Esophagus squamous epithelium (tissue), 5 donors: ENCODE results near the gene RCOR1. TPM values are rescaled to one million over a fixed set of nuclear protein-coding genes. Genes with fewer than 3 reads are reported as not detected.
"Not testable (repeated sequence)": the region's sequence is repeated elsewhere in the genome, so short reads cannot be mapped to it uniquely, and the experiment has no call there.

Experiments
- DNase-seq: peaks from one replicate; lab custom pipeline; 2025; lab: John Stamatoyannopoulos, UW
- H3K27ac ChIP-seq, 4 donors: fragments of 200-600 bp; sonication (generic); one replicate each; pipeline ENCODE4 v1.5.1; 2016 to 2019; ENCODE audit warnings: mild to moderate bottlenecking in 1 of 4
- H3K27me3 ChIP-seq, 4 donors: fragments of 200-600 bp; sonication (generic); 1 replicate in 3 of 4; 2 replicates in 1 of 4; pipeline versions ENCODE4 v1.5.1 to v1.6.0; 2017 to 2021; ENCODE audit warnings: antibody characterized with exemption in 1 of 4
- H3K36me3 ChIP-seq, 3 donors: fragments of 200-600 bp; sonication (generic); one replicate each; pipeline ENCODE4 v1.5.1; 2016 to 2019
- H3K4me1 ChIP-seq, 3 donors: fragments of 200-600 bp; sonication (generic); one replicate each; pipeline ENCODE4 v1.5.1; 2017 to 2019
- H3K4me3 ChIP-seq, 4 donors: fragments of 200-600 bp; sonication (generic); 1 replicate in 3 of 4; 2 replicates in 1 of 4; pipeline ENCODE4 v1.5.1; 2016 to 2019; ENCODE audit warnings: mild to moderate bottlenecking in 2 of 4, moderate library complexity in 1 of 4
- H3K9me3 ChIP-seq, 3 donors: fragments of 200-600 bp; sonication (generic); one replicate each; pipeline ENCODE4 v1.5.1; 2016 to 2019
- CTCF ChIP-seq, 6 experiments: fragments of 450-650 bp in 4 of 6; fragments of 200-600 bp in 2 of 6; sonication (generic) in 2 of 6; IDR thresholded peaks; one replicate each; pipeline ENCODE4 v1.5.1; 2016 to 2019; ENCODE audit warnings: antibody characterized with exemption in 6 of 6, mild to moderate bottlenecking in 4 of 6, moderate library complexity in 4 of 6
- POLR2A ChIP-seq, 4 donors: fragments of 450-650 bp; IDR thresholded peaks; one replicate each; pipeline ENCODE4 v1.6.1; 2017; ENCODE audit warnings: antibody characterized with exemption in 4 of 4, mild to moderate bottlenecking in 4 of 4, moderate library complexity in 3 of 4
- WGBS, 2 donors: methylation state at CpG; one replicate each; pipeline ENCODE4 v1.1.5; 2018; 5-methylcytosine and 5-hydroxymethylcytosine counted together
- intact Hi-C: fragments of 100-400 bp; cut with DNase I; formaldehyde crosslinking; loops from one replicate; pipeline ENCODE4 v1.15.0; 2022
- total RNA-seq, 4 donors: library from RNA; depleted of rRNA; stranded (reverse); fragments of >200 nt; gene quantifications; one replicate each; pipeline ENCODE4 v1.1.0, GENCODE V29; 2016
- donor health status: DM: yes; HTN: yes; CAD: no.

RCOR1 gene
- total RNA-seq, 4 donors from 2014 or later = 25.6 to 56.9 (median 35.2) TPM

- no peak overlapping the region for H3K27ac ChIP-seq
- H3K4me1 ChIP-seq = peaks cover 0 to 12% (median 4%) of the 10 kb centered on the region in 3 donors
- no peaks in the 10 kb centered on the region for H3K9me3 ChIP-seq
- no peaks in the 10 kb centered on the region for H3K36me3 ChIP-seq
- no peaks in the 10 kb centered on the region for H3K27me3 ChIP-seq
- no peak for DNase-seq
- TF ChIP-seq CTCF (IDR thresholded peaks at IDR 0.05) = no peak
- TF ChIP-seq POLR2A (IDR thresholded peaks at IDR 0.05) = no peak
- 84 to 93% methylated on average over 4 to 6 of the region's 7 CpGs for WGBS, 2 donors
- intact Hi-C loops = no loop called here
- H3K4me3 ChIP-seq = no peak overlapping the region
These were observed 26.5 kb upstream of the RCOR1 start for GRCh38 chr14:102565959-102566358.

DNA sequence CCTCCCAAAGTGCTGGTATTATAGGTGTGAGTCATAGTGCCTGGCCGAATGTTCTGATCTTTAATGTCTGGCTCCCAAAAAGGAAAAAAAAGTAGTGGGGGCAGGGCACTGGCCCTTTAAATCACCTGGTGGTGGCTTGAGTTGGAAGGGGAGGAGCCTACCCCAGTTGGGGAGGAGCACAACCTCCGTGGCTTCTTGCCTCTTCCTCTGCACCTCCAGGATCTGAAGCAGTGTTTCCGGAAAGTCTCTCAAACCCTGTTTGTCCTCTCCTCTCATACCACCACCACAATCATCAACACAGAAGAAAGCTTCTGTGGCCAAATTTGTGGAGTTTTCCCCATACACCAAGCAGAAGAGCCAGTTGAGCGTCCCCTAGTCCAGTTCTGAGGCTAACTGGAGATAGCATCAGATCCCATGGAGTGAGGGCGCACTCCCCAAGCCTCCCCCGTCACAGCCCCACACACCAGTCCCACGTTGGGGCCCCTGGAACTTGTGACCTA lies 24.3 kb upstream of the RCOR1 start:
- WGBS, 2 donors = 27 to 36% methylated on average over 4 to 6 of the region's 7 CpGs
- Histone ChIP-seq H3K27me3 (no peaks in the 10 kb centered on the region), H3K4me3 (no peak overlapping the region), H3K27ac (peak overlapping the region in 1 of 4 donors; percentile 44), H3K36me3 (no peaks in the 10 kb centered on the region), H3K4me1 (peaks cover 0 to 12% (median 4%) of the 10 kb centered on the region in 3 donors), H3K9me3 (no peaks in the 10 kb centered on the region)
- DNase-seq = no peak
- intact Hi-C loops = no loop called here
- TF ChIP-seq CTCF (IDR thresholded peaks at IDR 0.05) (peak in 1 of 6 experiments; percentile 6), POLR2A (IDR thresholded peaks at IDR 0.05) (no peak)

DNA sequence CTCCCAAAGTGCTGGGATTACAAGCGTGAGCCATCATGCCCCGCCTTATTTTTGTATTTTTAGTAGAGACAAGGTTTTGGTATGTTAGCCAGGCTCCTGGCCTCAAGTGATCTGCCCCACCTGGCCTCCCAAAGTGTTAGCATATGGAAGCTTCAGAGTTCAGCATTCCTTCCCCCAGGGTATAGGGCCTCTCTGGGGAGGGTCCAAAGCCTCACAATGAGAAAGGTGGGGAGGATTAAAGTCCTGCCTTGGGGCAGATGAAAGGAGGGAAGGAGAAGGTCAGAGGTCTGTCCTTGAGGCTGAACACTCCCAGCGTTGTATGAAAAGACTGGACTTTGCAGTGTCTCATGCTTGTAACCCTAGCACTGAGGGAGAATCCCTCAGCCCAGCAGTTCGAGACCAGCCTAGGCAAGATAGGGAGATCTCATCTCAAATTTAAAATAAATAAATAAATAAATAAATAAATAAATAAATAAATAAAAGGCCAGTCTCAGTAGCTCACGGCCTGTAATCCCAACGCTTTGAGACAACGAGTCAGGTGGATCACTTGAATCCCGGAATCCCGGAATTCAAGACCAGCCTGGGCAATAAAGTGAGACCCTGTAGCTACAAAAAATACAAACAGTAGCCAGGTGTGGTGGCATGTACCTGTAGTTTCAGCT lies 22.0 kb upstream of the RCOR1 start:
- TF ChIP-seq POLR2A (IDR thresholded peaks at IDR 0.05) (no peak), CTCF (IDR thresholded peaks at IDR 0.05) (no peak)
- Histone ChIP-seq H3K36me3 (no peaks in the 10 kb centered on the region), H3K27me3 (peaks cover 0 to 6% (median 0%) of the 10 kb centered on the region in 4 donors), H3K27ac (no peak overlapping the region), H3K9me3 (no peaks in the 10 kb centered on the region), H3K4me3 (no peak overlapping the region), H3K4me1 (peaks cover 0 to 12% (median 4%) of the 10 kb centered on the region in 3 donors)
- DNase-seq = no peak
- intact Hi-C loops = no loop called here
- 86 to 87% methylated on average over 7 to 9 of the region's 9 CpGs for WGBS, 2 donors

GRCh38 chr14:102571043-102571442 lies 21.4 kb upstream of the RCOR1 start:
- Histone ChIP-seq H3K27me3 (peaks cover 0 to 6% (median 0%) of the 10 kb centered on the region in 4 donors), H3K9me3 (no peaks in the 10 kb centered on the region), H3K27ac (no peak overlapping the region), H3K4me3 (no peak overlapping the region), H3K36me3 (no peaks in the 10 kb centered on the region), H3K4me1 (peaks cover 0 to 12% (median 4%) of the 10 kb centered on the region in 3 donors)
- 90 to 92% methylated on average over 2 of the region's 2 CpGs for WGBS, 2 donors
- DNase-seq = no peak
- intact Hi-C loops = no loop called here
- TF ChIP-seq CTCF (IDR thresholded peaks at IDR 0.05) = no peak
- no peak for TF ChIP-seq POLR2A (IDR thresholded peaks at IDR 0.05)

GRCh38 chr14:102571478-102572042 lies 20.9 kb upstream of the RCOR1 start:
- DNase-seq = no peak
- no peak overlapping the region for H3K4me3 ChIP-seq
- H3K9me3 ChIP-seq = no peaks in the 10 kb centered on the region
- no peak overlapping the region for H3K27ac ChIP-seq
- peaks cover 0 to 6% (median 0%) of the 10 kb centered on the region in 4 donors for H3K27me3 ChIP-seq
- H3K4me1 ChIP-seq = peaks cover 0 to 12% (median 4%) of the 10 kb centered on the region in 3 donors
- TF ChIP-seq POLR2A (IDR thresholded peaks at IDR 0.05) (no peak), CTCF (IDR thresholded peaks at IDR 0.05) (no peak)
- no peaks in the 10 kb centered on the region for H3K36me3 ChIP-seq
- intact Hi-C loops = no loop called here
- WGBS, 2 donors = 89 to 94% methylated on average over 10 of the region's 10 CpGs

GRCh38 chr14:102573161-102573560 lies 19.3 kb upstream of the RCOR1 start:
- H3K4me1 ChIP-seq, DNase-seq, H3K4me3 ChIP-seq, H3K36me3 ChIP-seq, intact Hi-C loops, H3K9me3 ChIP-seq, H3K27me3 ChIP-seq, H3K27ac ChIP-seq: not testable (repeated sequence)
- WGBS, 2 donors = 66 to 70% methylated on average over 8 of the region's 8 CpGs
